GM12874 (cell line): Measurements from ENCODE around the gene ADGRV1.

ENCODE experiments used
- CTCF ChIP-seq: IDR thresholded peaks from 2 replicates; pipeline ENCODE4 v1.5.1; 2011; ENCODE audit warnings: low read depth, mild to moderate bottlenecking, control low read depth, low read length, moderate library complexity; ENCODE audit not compliant: insufficient read depth

The ADGRV1 gene

GRCh38 chr5:90830058-90830457 is 271.5 kb downstream of the ADGRV1 start:
- no peak for TF ChIP-seq CTCF

- TF ChIP-seq CTCF: no peak
Observed at GRCh38 chr5:90833753-90834152, 275.2 kb downstream of the ADGRV1 start.

GRCh38 chr5:90834711-90835110 is 276.1 kb downstream of the ADGRV1 start:
- no peak for TF ChIP-seq CTCF

GRCh38 chr5:90843443-90843842 is 284.8 kb downstream of the ADGRV1 start:
- no peak for TF ChIP-seq CTCF

- TF ChIP-seq CTCF: no peak
Observed at GRCh38 chr5:90844931-90845330, 286.3 kb downstream of the ADGRV1 start.

- no peak for TF ChIP-seq CTCF
Observed at GRCh38 chr5:90845723-90846554, 287.3 kb downstream of the ADGRV1 start.

GRCh38 chr5:90849939-90850338 is 291.3 kb downstream of the ADGRV1 start:
- TF ChIP-seq CTCF: no peak
